Natural killer cell treated with Interleukin-12 subunit alpha and Interleukin-12 subunit beta and Interleukin-15 and Interleukin-18, amount 100 ng/mL, for 72 hours (primary cell): ENCODE results near the gene GRM8. TPM values are rescaled to one million over a fixed set of nuclear protein-coding genes. Genes with fewer than 3 reads are reported as not detected.

Experiments used
- ATAC-seq, 2 donors: fragments of 150-1000 bp; cut with Tn5 transposase in 1 of 2; sonication (Bioruptor Pico), chemical (Tn5 transposase) in 1 of 2; 2 replicates each; pipeline ENCODE4 v1.10.0; 2021
- DNase-seq: peaks from one replicate; pipeline ENCODE4 v3.0.0; 2022; ENCODE audit warnings: low spot score
- H3K27ac Mint-ChIP-seq, 2 donors: 1 replicate in 1 of 2; 2 replicates in 1 of 2; pipeline ENCODE4 v1.8.0; 2022; ENCODE audit warnings: mixed read lengths in 2 of 2, mild to moderate bottlenecking in 1 of 2, moderate library complexity in 1 of 2
- H3K27me3 Mint-ChIP-seq, 2 donors: 1 replicate in 1 of 2; 2 replicates in 1 of 2; pipeline ENCODE4 v1.8.0; 2022; ENCODE audit warnings: mixed read lengths in 2 of 2
- H3K36me3 Mint-ChIP-seq: one replicate; pipeline ENCODE4 v1.8.0; 2022; ENCODE audit warnings: mixed read lengths
- H3K4me1 Mint-ChIP-seq, 2 donors: 1 replicate in 1 of 2; 2 replicates in 1 of 2; pipeline ENCODE4 v1.8.0; 2022; ENCODE audit warnings: low read depth in 2 of 2, mixed read lengths in 2 of 2, mild to moderate bottlenecking in 1 of 2
- H3K4me3 Mint-ChIP-seq: one replicate; pipeline ENCODE4 v1.8.0; 2022; ENCODE audit warnings: mixed read lengths
- H3K9me3 Mint-ChIP-seq: 2 replicates; pipeline ENCODE4 v1.8.0; 2022; ENCODE audit warnings: mixed read lengths
- total RNA-seq, 2 donors: library from RNA; stranded (reverse); gene quantifications; one replicate each; pipeline ENCODE4 v1.2.3, GENCODE V29; 2022

The GRM8 gene
- total RNA-seq, 2 donors from 2014 or later = not detected

DNA sequence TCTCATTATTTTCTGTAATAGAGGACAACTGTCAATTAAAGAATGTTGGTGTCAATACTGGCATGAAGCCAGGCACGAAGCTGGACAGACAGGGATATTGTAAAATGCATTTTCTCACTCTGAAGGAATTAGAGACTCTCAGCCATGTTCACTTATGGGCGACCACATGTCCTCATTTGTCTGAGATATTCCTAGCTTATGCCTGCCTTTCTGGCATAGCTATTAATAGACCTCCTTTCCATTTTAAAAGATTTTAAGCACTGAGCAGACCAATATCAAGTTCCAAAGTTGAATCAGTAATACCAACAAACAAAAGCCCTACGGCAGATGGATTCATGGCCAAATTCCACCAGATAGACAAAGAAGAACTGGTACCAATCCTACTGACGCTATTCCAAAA, 589.9 kb downstream of the GRM8 start:
- Mint-ChIP-seq H3K27ac (no peak overlapping the region), H3K9me3 (peaks cover 24% of the 10 kb centered on the region), H3K4me1 (no peaks in the 10 kb centered on the region), H3K4me3 (no peak overlapping the region), H3K27me3 (no peaks in the 10 kb centered on the region), H3K36me3 (no peaks in the 10 kb centered on the region)
- ATAC-seq (no peak), DNase-seq (no peak)

DNA sequence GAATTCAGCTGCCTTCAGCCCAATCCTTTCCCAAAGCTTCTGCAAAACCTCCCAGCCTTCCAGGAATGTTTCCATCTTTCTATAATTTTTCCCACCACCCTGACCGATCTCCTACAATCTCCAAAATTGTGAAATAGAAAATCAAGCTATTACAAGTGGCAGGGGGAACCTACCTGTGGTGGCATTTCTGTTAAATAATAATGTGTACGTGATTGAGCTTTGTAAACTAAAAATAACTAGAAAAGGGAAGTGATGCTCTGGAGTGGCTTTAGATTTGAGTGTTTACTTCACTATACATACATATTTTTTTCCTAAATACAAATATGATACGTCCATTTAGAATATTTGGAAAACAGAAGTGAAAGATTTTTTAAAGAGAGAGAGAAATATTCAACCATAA, 593.6 kb downstream of the GRM8 start:
- peaks cover 23% of the 10 kb centered on the region for H3K9me3 Mint-ChIP-seq
- ATAC-seq (no peak), DNase-seq (no peak)
- no peaks in the 10 kb centered on the region for H3K27me3 Mint-ChIP-seq
- H3K4me3 Mint-ChIP-seq = no peak overlapping the region
- H3K36me3 Mint-ChIP-seq = no peaks in the 10 kb centered on the region
- no peaks in the 10 kb centered on the region for H3K4me1 Mint-ChIP-seq
- H3K27ac Mint-ChIP-seq = no peak overlapping the region

DNA sequence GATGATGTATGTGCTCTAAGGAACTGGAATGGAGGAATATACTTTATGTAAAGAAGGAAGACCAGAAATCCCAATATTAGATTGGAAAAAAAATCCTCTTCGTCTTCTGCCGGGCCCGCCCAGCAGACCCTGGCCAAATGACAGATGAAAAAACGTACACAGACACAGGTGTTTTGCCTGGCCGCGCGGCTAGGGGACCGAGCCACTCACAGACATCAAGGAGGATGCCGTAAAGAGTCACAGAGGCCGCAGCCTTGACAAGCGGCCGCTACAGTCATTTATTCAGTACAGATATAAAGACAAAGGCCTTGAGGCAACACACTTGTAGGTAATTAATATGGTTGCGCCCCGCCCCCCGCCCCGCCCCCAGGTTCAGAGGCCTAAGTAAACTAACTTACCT, 594.1 kb downstream of the GRM8 start:
- ATAC-seq = no peak
- no peaks in the 10 kb centered on the region for H3K27me3 Mint-ChIP-seq
- H3K4me1 Mint-ChIP-seq = no peaks in the 10 kb centered on the region
- H3K4me3 Mint-ChIP-seq = no peak overlapping the region
- H3K27ac Mint-ChIP-seq = no peak overlapping the region
- peaks cover 21% of the 10 kb centered on the region for H3K9me3 Mint-ChIP-seq
- no peaks in the 10 kb centered on the region for H3K36me3 Mint-ChIP-seq
- no peak for DNase-seq

GRCh38 chr7:126657599-126658358, 595.0 kb downstream of the GRM8 start:
- ATAC-seq (no peak), DNase-seq (no peak)
- Mint-ChIP-seq H3K4me1 (no peaks in the 10 kb centered on the region), H3K4me3 (no peak overlapping the region), H3K27ac (no peak overlapping the region), H3K27me3 (no peaks in the 10 kb centered on the region), H3K9me3 (peaks cover 12% of the 10 kb centered on the region), H3K36me3 (no peaks in the 10 kb centered on the region)

GRCh38 chr7:126657137-126657536, 595.6 kb downstream of the GRM8 start:
- no peak overlapping the region for H3K4me3 Mint-ChIP-seq
- no peaks in the 10 kb centered on the region for H3K4me1 Mint-ChIP-seq
- H3K36me3 Mint-ChIP-seq = no peaks in the 10 kb centered on the region
- H3K27me3 Mint-ChIP-seq = no peaks in the 10 kb centered on the region
- ATAC-seq (no peak), DNase-seq (no peak)
- H3K9me3 Mint-ChIP-seq = peaks cover 11% of the 10 kb centered on the region
- no peak overlapping the region for H3K27ac Mint-ChIP-seq

DNA sequence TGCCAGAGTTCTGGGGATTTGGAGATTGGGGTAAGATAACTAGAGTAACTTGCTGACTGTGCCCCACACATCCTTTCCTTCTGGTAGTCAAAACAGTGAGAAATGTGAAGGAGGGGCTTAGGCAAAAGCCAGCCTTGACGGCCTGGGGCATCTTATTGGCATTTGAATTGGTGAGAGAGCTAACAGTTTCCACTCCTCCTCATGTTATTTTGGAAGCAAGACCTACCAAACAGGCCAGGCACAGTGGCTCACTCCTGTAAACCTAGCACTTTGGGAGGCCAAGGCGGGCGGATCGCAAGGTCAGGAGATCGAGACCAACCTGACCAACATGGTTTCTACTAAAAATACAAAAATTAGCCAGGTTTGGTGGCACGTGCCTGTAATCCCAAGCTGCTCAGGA, 596.6 kb downstream of the GRM8 start:
- Mint-ChIP-seq H3K27ac (no peak overlapping the region), H3K36me3 (no peaks in the 10 kb centered on the region), H3K27me3 (no peaks in the 10 kb centered on the region), H3K9me3 (peaks cover 11% of the 10 kb centered on the region), H3K4me1 (no peaks in the 10 kb centered on the region), H3K4me3 (no peak overlapping the region)
- no peak for ATAC-seq
- no peak for DNase-seq

GRCh38 chr7:126637538-126637937, 615.2 kb downstream of the GRM8 start:
- DNase-seq = no peak
- H3K4me1 Mint-ChIP-seq = no peaks in the 10 kb centered on the region
- no peaks in the 10 kb centered on the region for H3K27me3 Mint-ChIP-seq
- ATAC-seq = no peak
- H3K27ac Mint-ChIP-seq = no peak overlapping the region
- no peaks in the 10 kb centered on the region for H3K36me3 Mint-ChIP-seq
- H3K9me3 Mint-ChIP-seq = peaks cover 14% of the 10 kb centered on the region
- H3K4me3 Mint-ChIP-seq = no peak overlapping the region

DNA sequence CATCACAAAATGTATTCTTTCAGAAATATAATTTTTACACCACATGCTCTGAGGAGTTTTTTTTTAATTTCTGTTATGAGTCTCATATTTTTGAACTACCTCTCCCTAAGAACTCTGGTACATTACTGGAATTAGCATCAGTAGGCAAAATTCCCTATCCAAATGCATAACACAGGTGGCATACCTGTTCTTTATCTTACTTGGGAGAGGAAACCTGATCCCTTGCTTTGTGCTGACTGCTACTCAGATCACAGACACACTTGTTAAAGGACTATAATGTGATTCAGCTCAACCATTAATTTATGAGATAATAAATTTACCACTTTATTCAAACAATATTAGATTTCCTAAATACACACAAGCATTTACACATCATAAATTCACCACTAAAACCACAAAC, 617.2 kb downstream of the GRM8 start:
- Mint-ChIP-seq H3K4me3 (no peak overlapping the region), H3K9me3 (peaks cover 13% of the 10 kb centered on the region), H3K4me1 (no peaks in the 10 kb centered on the region), H3K27me3 (no peaks in the 10 kb centered on the region), H3K27ac (no peak overlapping the region), H3K36me3 (no peaks in the 10 kb centered on the region)
- ATAC-seq (no peak), DNase-seq (no peak)

DNA sequence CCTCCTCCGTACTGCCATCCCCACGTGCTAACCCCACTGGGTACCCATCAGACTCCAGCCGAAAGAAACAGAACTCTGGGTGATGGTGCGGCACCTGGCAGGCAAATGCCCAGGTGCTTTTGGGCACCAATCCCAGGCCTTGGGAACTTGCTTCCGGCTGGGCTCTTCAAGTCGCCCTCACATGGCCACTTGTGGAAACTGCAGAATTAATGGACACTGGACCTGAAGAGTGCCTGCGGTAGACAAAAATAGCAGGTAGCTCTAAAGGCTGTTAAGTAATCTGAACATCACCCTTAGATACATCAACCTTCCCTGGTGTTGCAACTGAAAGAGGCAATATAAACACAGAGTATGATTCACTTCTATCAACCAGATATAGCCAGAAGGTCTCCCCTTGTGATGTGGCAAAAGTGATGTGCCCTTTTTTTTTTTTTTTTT, 644.4 kb downstream of the GRM8 start:
- H3K27ac Mint-ChIP-seq = no peak overlapping the region
- H3K4me1 Mint-ChIP-seq = no peaks in the 10 kb centered on the region
- H3K9me3 Mint-ChIP-seq = peaks cover 4% of the 10 kb centered on the region
- ATAC-seq (no peak), DNase-seq (no peak)
- H3K36me3 Mint-ChIP-seq = no peaks in the 10 kb centered on the region
- H3K4me3 Mint-ChIP-seq = no peak overlapping the region
- no peaks in the 10 kb centered on the region for H3K27me3 Mint-ChIP-seq

DNA sequence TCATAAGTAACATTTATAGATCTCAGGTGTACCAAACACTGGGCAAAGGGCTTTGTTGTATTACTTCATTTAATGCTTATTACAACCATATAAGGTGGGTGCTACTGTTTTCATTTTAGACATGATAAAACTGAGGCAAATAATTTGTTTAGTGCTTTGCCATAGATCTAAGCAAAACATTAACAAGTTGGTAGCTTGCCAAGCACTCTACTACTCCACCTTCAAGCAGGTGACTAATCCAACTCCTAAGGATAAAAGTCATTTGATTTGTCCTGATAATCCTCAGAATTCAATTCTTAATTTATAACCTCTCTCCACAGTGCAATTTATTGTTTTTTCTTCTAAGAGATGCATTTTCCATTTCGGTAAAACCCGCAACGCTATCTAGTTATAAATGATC, 646.4 kb downstream of the GRM8 start:
- DNase-seq = no peak
- no peaks in the 10 kb centered on the region for H3K27me3 Mint-ChIP-seq
- H3K4me3 Mint-ChIP-seq = no peak overlapping the region
- no peaks in the 10 kb centered on the region for H3K9me3 Mint-ChIP-seq
- no peaks in the 10 kb centered on the region for H3K4me1 Mint-ChIP-seq
- no peaks in the 10 kb centered on the region for H3K36me3 Mint-ChIP-seq
- H3K27ac Mint-ChIP-seq = no peak overlapping the region
- no peak for ATAC-seq

DNA sequence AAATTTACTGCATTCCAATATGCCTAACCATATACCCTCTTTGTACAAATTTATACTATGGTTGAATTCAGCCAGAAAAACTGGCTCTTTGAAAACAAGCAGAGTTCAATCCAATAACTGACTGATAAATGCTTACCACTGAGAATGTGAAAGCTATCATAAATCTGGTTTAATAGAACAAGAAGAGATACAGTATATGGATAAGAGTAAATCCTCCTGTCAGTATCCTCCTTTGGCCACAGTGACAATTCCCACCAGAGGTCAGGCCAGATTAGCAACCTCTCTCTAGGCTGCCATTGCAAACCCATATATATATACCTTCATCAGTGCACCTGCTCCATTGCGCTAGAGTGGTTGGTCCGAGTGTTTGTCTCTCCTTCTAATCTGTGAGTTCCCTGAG, 647.2 kb downstream of the GRM8 start:
- Mint-ChIP-seq H3K27me3 (no peaks in the 10 kb centered on the region), H3K27ac (no peak overlapping the region), H3K9me3 (no peaks in the 10 kb centered on the region), H3K36me3 (no peaks in the 10 kb centered on the region), H3K4me1 (no peaks in the 10 kb centered on the region), H3K4me3 (no peak overlapping the region)
- no peak for DNase-seq
- no peak for ATAC-seq

GRCh38 chr7:126605056-126605455, 647.7 kb downstream of the GRM8 start:
- ATAC-seq = no peak
- no peak overlapping the region for H3K27ac Mint-ChIP-seq
- DNase-seq = no peak
- H3K4me1 Mint-ChIP-seq = no peaks in the 10 kb centered on the region
- no peaks in the 10 kb centered on the region for H3K36me3 Mint-ChIP-seq
- no peaks in the 10 kb centered on the region for H3K27me3 Mint-ChIP-seq
- H3K4me3 Mint-ChIP-seq = no peak overlapping the region
- no peaks in the 10 kb centered on the region for H3K9me3 Mint-ChIP-seq

- no peak for DNase-seq
- Mint-ChIP-seq H3K36me3 (no peaks in the 10 kb centered on the region), H3K4me1 (no peaks in the 10 kb centered on the region), H3K4me3 (no peak overlapping the region), H3K9me3 (peaks cover 21% of the 10 kb centered on the region), H3K27ac (no peak overlapping the region), H3K27me3 (no peaks in the 10 kb centered on the region)
- ATAC-seq = no peak
Observed at GRCh38 chr7:126589068-126589684, 663.6 kb downstream of the GRM8 start.

GRCh38 chr7:126578338-126578737, 674.4 kb downstream of the GRM8 start:
- H3K36me3 Mint-ChIP-seq = no peaks in the 10 kb centered on the region
- H3K27me3 Mint-ChIP-seq = no peaks in the 10 kb centered on the region
- peaks cover 21% of the 10 kb centered on the region for H3K9me3 Mint-ChIP-seq
- H3K4me1 Mint-ChIP-seq = no peaks in the 10 kb centered on the region
- ATAC-seq (no peak), DNase-seq (no peak)
- H3K4me3 Mint-ChIP-seq = no peak overlapping the region
- no peak overlapping the region for H3K27ac Mint-ChIP-seq
